Natural killer cell (primary cell): ENCODE data around the gene GASK1B. TPM values are rescaled to one million over a fixed set of nuclear protein-coding genes. Genes with fewer than 3 reads are reported as not detected.

Experiments used
- ATAC-seq, 3 donors: fragments of 150-1000 bp in 2 of 3; fragments of 200-7000 bp in 1 of 3; cut with Tn5 transposase; 1 replicate in 1 of 3; 2 replicates in 2 of 3; pipeline ENCODE4 v1.10.0; 2021; ENCODE audit warnings: mild to moderate bottlenecking in 2 of 3, moderate library complexity in 2 of 3
- DNase-seq, 2 donors: peaks; one replicate each; pipeline versions ENCODE4 v3.0.0 to v3.0.0-alpha.2; 2013 to 2021; ENCODE audit warnings: mixed read lengths in 1 of 2
- H3K27ac ChIP-seq: one replicate; pipeline ENCODE4 v1.5.1; 2013; ENCODE audit warnings: mild to moderate bottlenecking, low read length
- H3K27me3 ChIP-seq: one replicate; pipeline ENCODE4 v1.6.1; 2013; ENCODE audit warnings: low read length; ENCODE audit not compliant: control insufficient read depth, insufficient read depth
- H3K36me3 ChIP-seq: one replicate; pipeline ENCODE4 v1.6.1; 2013; ENCODE audit warnings: low read length; ENCODE audit not compliant: control insufficient read depth, insufficient read depth
- H3K4me1 ChIP-seq: one replicate; pipeline ENCODE4 v1.6.1; 2013; ENCODE audit warnings: low read length; ENCODE audit not compliant: control insufficient read depth, insufficient read depth
- H3K4me3 ChIP-seq: one replicate; pipeline ENCODE4 v1.5.1; 2013; ENCODE audit warnings: low read length
- H3K9me3 ChIP-seq: one replicate; pipeline ENCODE4 v1.6.1; 2013; ENCODE audit warnings: low read length; ENCODE audit not compliant: control insufficient read depth, insufficient read depth
- H3K27ac Mint-ChIP-seq, 2 donors: one replicate each; pipeline ENCODE4 v1.8.0; 2022; ENCODE audit warnings: mild to moderate bottlenecking in 2 of 2, mixed read lengths in 2 of 2, moderate library complexity in 1 of 2
- H3K27me3 Mint-ChIP-seq, 2 donors: one replicate each; pipeline ENCODE4 v1.8.0; 2022; ENCODE audit warnings: low read depth in 2 of 2, mixed read lengths in 2 of 2
- H3K36me3 Mint-ChIP-seq: one replicate; pipeline ENCODE4 v1.8.0; 2022; ENCODE audit warnings: mixed read lengths
- H3K4me1 Mint-ChIP-seq, 2 donors: one replicate each; pipeline ENCODE4 v1.8.0; 2022; ENCODE audit warnings: mixed read lengths in 2 of 2
- H3K4me3 Mint-ChIP-seq: one replicate; pipeline ENCODE4 v1.8.0; 2022; ENCODE audit warnings: mild to moderate bottlenecking, moderate library complexity, mixed read lengths
- H3K9me3 Mint-ChIP-seq, 2 donors: one replicate each; pipeline ENCODE4 v1.8.0; 2022; ENCODE audit warnings: mixed read lengths in 2 of 2
- WGBS: methylation state at CpG from one replicate; pipeline ENCODE4 v1.1.7; 2013; ENCODE audit warnings: missing lambda C conversion rate; ENCODE audit not compliant: insufficient coverage; 5-methylcytosine and 5-hydroxymethylcytosine counted together
- intact Hi-C: fragments of 100-400 bp; cut with micrococcal nuclease; formaldehyde crosslinking; loops from one replicate; pipeline ENCODE4 v1.14.2; 2022
- total RNA-seq, 4 donors: library from RNA; stranded (reverse); fragments of 120-200 nt in 1 of 4; gene quantifications; one replicate each; pipeline versions ENCODE4 v1.2.3 to v1.2.4, GENCODE V29; 2013 to 2022
- TF ChIP-seq, protein P1 (sequence below): fragments of 200-600 bp; IDR thresholded peaks from one replicate; pipeline ENCODE4 v1.8.0; 2022; ENCODE audit warnings: antibody characterized with exemption

Gene GASK1B
- total RNA-seq, 3 donors from 2014 or later (not counting 1 experiment from before 2014, with no cell fraction given) = 0.31 to 2.0 (median 1.1) TPM

DNA sequence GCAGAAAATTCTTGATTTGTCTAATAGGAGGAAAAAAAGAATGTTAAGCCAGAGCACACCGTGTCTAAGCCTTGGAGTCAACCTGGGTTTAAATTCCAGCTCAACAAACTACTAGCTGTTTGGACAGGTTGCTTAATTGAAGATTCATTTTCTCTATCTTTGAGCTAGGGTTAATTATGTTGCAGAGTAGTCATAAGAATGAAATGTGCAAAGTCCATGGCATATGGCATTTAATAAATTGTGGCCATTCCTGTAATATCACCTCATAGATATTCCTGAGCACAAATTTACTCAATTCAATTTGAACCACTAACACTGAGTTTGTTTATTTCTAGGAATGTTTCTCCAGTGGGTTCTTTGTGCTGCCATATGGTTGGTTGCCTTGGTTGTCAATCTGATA, 42.0 kb upstream of the GASK1B start:
- Histone ChIP-seq H3K27ac (no peak overlapping the region), H3K27me3 (no peaks in the 10 kb centered on the region), H3K36me3 (no peaks in the 10 kb centered on the region), H3K9me3 (no peaks in the 10 kb centered on the region), H3K4me1 (peaks cover 8% of the 10 kb centered on the region), H3K4me3 (no peak overlapping the region)
- Mint-ChIP-seq H3K4me1 (peaks cover 7 to 13% of the 10 kb centered on the region in 2 donors), H3K9me3 (peaks cover 0 to 2% of the 10 kb centered on the region in 2 donors), H3K27ac (no peak overlapping the region), H3K36me3 (no peaks in the 10 kb centered on the region), H3K27me3 (no peaks in the 10 kb centered on the region), H3K4me3 (no peak overlapping the region)
- DNase-seq (no peak), ATAC-seq (no peak)
- WGBS = no CpG with 5 or more reads among the region's 1 CpG
- intact Hi-C loops = no loop called here
- TF ChIP-seq, protein P1, sequence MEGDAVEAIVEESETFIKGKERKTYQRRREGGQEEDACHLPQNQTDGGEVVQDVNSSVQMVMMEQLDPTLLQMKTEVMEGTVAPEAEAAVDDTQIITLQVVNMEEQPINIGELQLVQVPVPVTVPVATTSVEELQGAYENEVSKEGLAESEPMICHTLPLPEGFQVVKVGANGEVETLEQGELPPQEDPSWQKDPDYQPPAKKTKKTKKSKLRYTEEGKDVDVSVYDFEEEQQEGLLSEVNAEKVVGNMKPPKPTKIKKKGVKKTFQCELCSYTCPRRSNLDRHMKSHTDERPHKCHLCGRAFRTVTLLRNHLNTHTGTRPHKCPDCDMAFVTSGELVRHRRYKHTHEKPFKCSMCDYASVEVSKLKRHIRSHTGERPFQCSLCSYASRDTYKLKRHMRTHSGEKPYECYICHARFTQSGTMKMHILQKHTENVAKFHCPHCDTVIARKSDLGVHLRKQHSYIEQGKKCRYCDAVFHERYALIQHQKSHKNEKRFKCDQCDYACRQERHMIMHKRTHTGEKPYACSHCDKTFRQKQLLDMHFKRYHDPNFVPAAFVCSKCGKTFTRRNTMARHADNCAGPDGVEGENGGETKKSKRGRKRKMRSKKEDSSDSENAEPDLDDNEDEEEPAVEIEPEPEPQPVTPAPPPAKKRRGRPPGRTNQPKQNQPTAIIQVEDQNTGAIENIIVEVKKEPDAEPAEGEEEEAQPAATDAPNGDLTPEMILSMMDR = no peak

DNA sequence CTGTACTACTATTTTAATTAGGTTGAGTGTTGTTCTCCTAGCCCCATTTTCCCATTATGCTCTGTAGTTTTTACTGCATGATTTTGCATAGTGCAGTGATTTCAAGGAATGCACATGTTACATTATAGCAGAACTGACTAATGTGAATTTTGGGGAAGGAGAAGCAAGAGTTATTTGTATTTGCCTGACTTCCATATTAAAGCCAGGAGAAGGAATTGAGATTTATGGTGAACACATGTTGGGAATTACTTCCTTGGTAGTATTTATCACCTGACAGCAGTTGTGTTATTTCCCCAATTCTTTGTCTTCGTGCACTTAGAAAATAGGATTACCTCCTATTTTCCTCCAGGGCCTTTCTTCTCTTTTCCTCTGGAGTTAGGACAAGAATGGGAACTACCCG, 40.6 kb upstream of the GASK1B start:
- WGBS = 100% methylated on average over 1 of the region's 2 CpGs
- Mint-ChIP-seq H3K36me3 (no peaks in the 10 kb centered on the region), H3K4me3 (no peak overlapping the region), H3K27ac (no peak overlapping the region), H3K4me1 (peaks cover 7 to 13% of the 10 kb centered on the region in 2 donors), H3K27me3 (no peaks in the 10 kb centered on the region), H3K9me3 (peaks cover 0 to 2% of the 10 kb centered on the region in 2 donors)
- intact Hi-C loops = no loop called here
- no peak overlapping the region for H3K27ac ChIP-seq
- peaks cover 8% of the 10 kb centered on the region for H3K4me1 ChIP-seq
- no peak overlapping the region for H3K4me3 ChIP-seq
- H3K27me3 ChIP-seq = no peaks in the 10 kb centered on the region
- DNase-seq (no peak), ATAC-seq (no peak)
- no peaks in the 10 kb centered on the region for H3K36me3 ChIP-seq
- TF ChIP-seq, protein P1 = no peak
- no peaks in the 10 kb centered on the region for H3K9me3 ChIP-seq

DNA sequence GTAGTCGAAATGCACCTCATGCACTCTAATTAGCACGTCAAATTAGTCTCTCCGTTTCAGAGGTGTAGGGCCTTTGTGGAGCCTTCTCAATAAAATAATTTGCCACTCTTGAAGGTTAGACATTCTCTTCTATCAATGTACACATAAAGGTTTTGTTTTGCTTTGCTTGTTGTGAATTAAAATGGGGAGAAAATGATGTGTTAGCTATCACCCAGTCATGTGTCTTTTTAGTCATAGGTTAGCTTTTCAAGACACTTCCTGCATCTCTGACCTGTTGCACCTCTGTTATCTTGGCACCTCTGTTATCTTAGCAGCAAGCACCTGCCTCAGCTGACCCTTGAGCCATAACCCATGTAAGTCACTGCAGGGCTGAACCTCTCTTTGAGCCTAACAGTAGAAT, 38.4 kb upstream of the GASK1B start:
- no peaks in the 10 kb centered on the region for H3K36me3 Mint-ChIP-seq
- no peaks in the 10 kb centered on the region for H3K27me3 Mint-ChIP-seq
- peaks cover 8% of the 10 kb centered on the region for H3K4me1 ChIP-seq
- no peaks in the 10 kb centered on the region for H3K27me3 ChIP-seq
- no peak overlapping the region for H3K27ac Mint-ChIP-seq
- ATAC-seq = no peak
- no peaks in the 10 kb centered on the region for H3K36me3 ChIP-seq
- H3K4me1 Mint-ChIP-seq = peaks cover 7 to 13% of the 10 kb centered on the region in 2 donors
- 88% methylated on average over 3 of the region's 3 CpGs for WGBS
- H3K9me3 ChIP-seq = no peaks in the 10 kb centered on the region
- no peak for DNase-seq
- intact Hi-C loops = no loop called here
- no peak overlapping the region for H3K27ac ChIP-seq
- H3K9me3 Mint-ChIP-seq = peaks cover 0 to 2% of the 10 kb centered on the region in 2 donors
- no peak overlapping the region for H3K4me3 ChIP-seq
- H3K4me3 Mint-ChIP-seq = peak overlapping the region; percentile 45
- TF ChIP-seq, protein P1 = no peak
